ENCODE results near the gene TIMM10.
"Not testable (repeated sequence)": the region's sequence is repeated elsewhere in the genome, so short reads cannot be mapped to it uniquely, and the experiment has no call there.

TIMM10 gene

GRCh38 chr11:57541169-57541568, 10.6 kb upstream of the TIMM10 start:
- DNase-seq, result no peak

- DNase-seq, result no peak
Measured at GRCh38 chr11:57539342-57539741, 8.8 kb upstream of the TIMM10 start.

- DNase-seq, result no peak
Measured at GRCh38 chr11:57536947-57537619, 6.5 kb upstream of the TIMM10 start, which contains the start of gene SMTNL1. Gene SMTNL1 (plus strand): TSS chr11:57537595. CDS start chr11:57542643, 5,048 bp downstream.

GRCh38 chr11:57534449-57534848, 3.9 kb upstream of the TIMM10 start:
- DNase-seq, result not testable (repeated sequence)

- no peak for DNase-seq
Measured at GRCh38 chr11:57530215-57530595, 349 bp downstream of the TIMM10 start.

- no peak for DNase-seq
Measured at GRCh38 chr11:57529012-57529411, 1.5 kb downstream of the TIMM10 start.

GRCh38 chr11:57527056-57527631, 3.4 kb downstream of the TIMM10 start:
- peak; percentile 54 for DNase-seq

GRCh38 chr11:57523419-57523818, 7.1 kb downstream of the TIMM10 start:
- DNase-seq, result no peak

- DNase-seq, result no peak
Measured at GRCh38 chr11:57521116-57521515, 9.4 kb downstream of the TIMM10 start.

GRCh38 chr11:57516061-57516443, 14.5 kb downstream of the TIMM10 start:
- DNase-seq, result no peak

- peak in 1 of 2 experiments; percentile 18 for DNase-seq
Measured at GRCh38 chr11:57515332-57516060, 15.1 kb downstream of the TIMM10 start, which contains the start of gene SLC43A1. Gene SLC43A1 (minus strand): TSS chr11:57515702. CDS start chr11:57514111, 1,591 bp downstream.

- DNase-seq, result peak; percentile 47 to 54
Measured at GRCh38 chr11:57514538-57515331, 15.8 kb downstream of the TIMM10 start.

GRCh38 chr11:57513911-57514537, 16.5 kb downstream of the TIMM10 start:
- peak in 1 of 2 experiments; percentile 44 for DNase-seq

- no peak for DNase-seq
Measured at GRCh38 chr11:57513452-57513795, 17.1 kb downstream of the TIMM10 start.

GRCh38 chr11:57512646-57513451, 17.7 kb downstream of the TIMM10 start:
- no peak for DNase-seq

GRCh38 chr11:57511741-57512430, 18.7 kb downstream of the TIMM10 start:
- no peak for DNase-seq

GRCh38 chr11:57508341-57509170, 22.0 kb downstream of the TIMM10 start:
- no peak for DNase-seq

GRCh38 chr11:57506522-57506921, 24.0 kb downstream of the TIMM10 start:
- no peak for DNase-seq

GRCh38 chr11:57504511-57504910, 26.0 kb downstream of the TIMM10 start:
- no peak for DNase-seq

GRCh38 chr11:57502870-57503269, 27.7 kb downstream of the TIMM10 start:
- no peak for DNase-seq
